Fibroblast of lung (primary cell): ENCODE results near the gene SLC33A1. TPM values are rescaled to one million over a fixed set of nuclear protein-coding genes. Genes with fewer than 3 reads are reported as not detected.

Source experiments
- DNase-seq, 2 donors: peaks; one replicate each; pipeline versions ENCODE4 v3.0.0 to v3.0.0-alpha.2; 2010; ENCODE audit warnings: low read depth in 2 of 2
- H2AFZ ChIP-seq: 2 replicates; pipeline ENCODE4 v1.5.1; 2012; ENCODE audit warnings: low read length, control low read depth, inconsistent platforms
- H3K27ac ChIP-seq: 2 replicates; pipeline ENCODE4 v1.5.1; 2011; ENCODE audit warnings: low read length, control low read depth; ENCODE audit not compliant: insufficient read depth
- H3K27me3 ChIP-seq: 2 replicates; pipeline ENCODE4 v1.5.1; 2011; ENCODE audit warnings: mild to moderate bottlenecking, low read length; ENCODE audit not compliant: control insufficient read depth, insufficient read depth
- H3K36me3 ChIP-seq: 2 replicates; pipeline ENCODE4 v1.5.1; 2011; ENCODE audit warnings: low read length; ENCODE audit not compliant: control insufficient read depth, insufficient read depth
- H3K4me1 ChIP-seq: 2 replicates; pipeline ENCODE4 v1.5.1; 2011; ENCODE audit warnings: low read length; ENCODE audit not compliant: control insufficient read depth, insufficient read depth; ENCODE audit errors: extremely low read depth
- H3K4me2 ChIP-seq: 2 replicates; pipeline ENCODE4 v1.5.1; 2011; ENCODE audit warnings: low read length, control low read depth; ENCODE audit not compliant: insufficient read depth; ENCODE audit errors: extremely low read depth
- H3K4me3 ChIP-seq, 4 experiments: fragments of 200-600 bp in 1 of 4; sonication (generic) in 1 of 4; replicated peaks in 1 of 4; 2 replicates each; pipeline ENCODE4 v1.5.1; 2011 to 2016; ENCODE audit warnings: low read length in 4 of 4, low read depth in 3 of 4, mild to moderate bottlenecking in 3 of 4, control low read depth in 2 of 4, inconsistent platforms in 1 of 4, mixed read lengths in 1 of 4; ENCODE audit not compliant: insufficient read depth in 1 of 4; ENCODE audit errors: control extremely low read depth in 1 of 4
- H3K79me2 ChIP-seq: 2 replicates; pipeline ENCODE4 v1.5.1; 2012; ENCODE audit warnings: mild to moderate bottlenecking, low read length, inconsistent platforms; ENCODE audit not compliant: control insufficient read depth, insufficient read depth
- H3K9ac ChIP-seq: 2 replicates; pipeline ENCODE4 v1.5.1; 2011; ENCODE audit warnings: mild to moderate bottlenecking, low read length, control low read depth; ENCODE audit not compliant: insufficient read depth
- H3K9me3 ChIP-seq: 2 replicates; pipeline ENCODE4 v1.5.1; 2012; ENCODE audit warnings: low read depth, low read length; ENCODE audit not compliant: control insufficient read depth, insufficient read depth
- H4K20me1 ChIP-seq: 2 replicates; pipeline ENCODE4 v1.5.1; 2011; ENCODE audit warnings: low read length; ENCODE audit not compliant: control insufficient read depth, insufficient read depth; ENCODE audit errors: extremely low read depth
- EZH2 ChIP-seq: IDR thresholded peaks from 2 replicates; pipeline ENCODE4 v1.5.1; 2012; ENCODE audit warnings: low read length, control low read depth, mild to moderate bottlenecking; ENCODE audit errors: missing control alignments
- polyA plus RNA-seq, 2 donors: library from polyadenylated mRNA; depleted of rRNA in 1 of 2; stranded (reverse) in 1 of 2; unstranded in 1 of 2; fragments of >200 nt; gene quantifications; 2 replicates each; pipeline ENCODE4 v1.2.1, GENCODE V29; 2011 to 2012; ENCODE audit warnings: missing spikeins in 1 of 2
- total RNA-seq: library from RNA; depleted of rRNA; stranded (reverse); fragments of >200 nt; gene quantifications from 2 replicates; pipeline ENCODE4 v1.2.1, GENCODE V29; 2014
- TF ChIP-seq, protein P1 (sequence below), 2 donors: IDR thresholded peaks in 1 of 2; conservative IDR thresholded peaks in 1 of 2; 1 replicate in 1 of 2; 2 replicates in 1 of 2; pipeline ENCODE4 v1.5.1; 2011 to 2012; ENCODE audit warnings: low read length in 2 of 2, control low read depth in 1 of 2, inconsistent platforms in 1 of 2, low read depth in 1 of 2, mild to moderate bottlenecking in 1 of 2

The SLC33A1 gene
- total and polyA plus RNA-seq, 2 donors (not counting 1 experiment from before 2014, with no cell fraction given): 21.5 to 22.7 TPM

DNA sequence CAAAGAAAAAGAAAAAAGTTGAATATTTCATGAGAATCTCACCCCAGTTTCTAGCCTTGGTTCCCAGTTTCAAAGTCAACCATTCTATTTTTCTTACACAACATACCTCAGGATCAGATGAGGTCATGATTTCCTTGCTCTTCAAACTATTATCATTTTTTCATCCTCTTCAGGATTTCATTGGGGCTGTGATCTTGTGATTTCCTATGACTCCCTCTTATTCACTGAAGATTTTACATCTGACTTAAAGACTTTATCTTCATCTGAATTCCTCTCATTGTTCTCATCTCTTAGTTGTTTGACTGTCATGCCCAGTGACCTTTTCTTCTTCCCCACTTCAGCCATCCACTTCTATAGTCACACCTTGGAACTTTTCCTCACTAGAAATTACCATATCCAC lies 45.0 kb downstream of the SLC33A1 start:
- Histone ChIP-seq H3K27ac (no peak overlapping the region), H3K79me2 (no peaks in the 10 kb centered on the region), H3K9me3 (no peaks in the 10 kb centered on the region), H3K4me2 (no peak overlapping the region), H3K4me1 (no peaks in the 10 kb centered on the region), H3K9ac (no peak overlapping the region), H3K27me3 (no peaks in the 10 kb centered on the region), H3K4me3 (no peak overlapping the region), H3K36me3 (no peaks in the 10 kb centered on the region), H4K20me1 (no peaks in the 10 kb centered on the region), H2AFZ (no peak overlapping the region)
- peak in 1 of 2 donors; percentile 13 for DNase-seq
- TF ChIP-seq, protein P1, sequence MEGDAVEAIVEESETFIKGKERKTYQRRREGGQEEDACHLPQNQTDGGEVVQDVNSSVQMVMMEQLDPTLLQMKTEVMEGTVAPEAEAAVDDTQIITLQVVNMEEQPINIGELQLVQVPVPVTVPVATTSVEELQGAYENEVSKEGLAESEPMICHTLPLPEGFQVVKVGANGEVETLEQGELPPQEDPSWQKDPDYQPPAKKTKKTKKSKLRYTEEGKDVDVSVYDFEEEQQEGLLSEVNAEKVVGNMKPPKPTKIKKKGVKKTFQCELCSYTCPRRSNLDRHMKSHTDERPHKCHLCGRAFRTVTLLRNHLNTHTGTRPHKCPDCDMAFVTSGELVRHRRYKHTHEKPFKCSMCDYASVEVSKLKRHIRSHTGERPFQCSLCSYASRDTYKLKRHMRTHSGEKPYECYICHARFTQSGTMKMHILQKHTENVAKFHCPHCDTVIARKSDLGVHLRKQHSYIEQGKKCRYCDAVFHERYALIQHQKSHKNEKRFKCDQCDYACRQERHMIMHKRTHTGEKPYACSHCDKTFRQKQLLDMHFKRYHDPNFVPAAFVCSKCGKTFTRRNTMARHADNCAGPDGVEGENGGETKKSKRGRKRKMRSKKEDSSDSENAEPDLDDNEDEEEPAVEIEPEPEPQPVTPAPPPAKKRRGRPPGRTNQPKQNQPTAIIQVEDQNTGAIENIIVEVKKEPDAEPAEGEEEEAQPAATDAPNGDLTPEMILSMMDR (conservative IDR thresholded peaks at IDR 0.05 in 1 of 2, IDR thresholded peaks at IDR 0.05 in 1 of 2; ENCODE audit: low read depth in 1 of 2, low read length in 2 of 2): no peak

DNA sequence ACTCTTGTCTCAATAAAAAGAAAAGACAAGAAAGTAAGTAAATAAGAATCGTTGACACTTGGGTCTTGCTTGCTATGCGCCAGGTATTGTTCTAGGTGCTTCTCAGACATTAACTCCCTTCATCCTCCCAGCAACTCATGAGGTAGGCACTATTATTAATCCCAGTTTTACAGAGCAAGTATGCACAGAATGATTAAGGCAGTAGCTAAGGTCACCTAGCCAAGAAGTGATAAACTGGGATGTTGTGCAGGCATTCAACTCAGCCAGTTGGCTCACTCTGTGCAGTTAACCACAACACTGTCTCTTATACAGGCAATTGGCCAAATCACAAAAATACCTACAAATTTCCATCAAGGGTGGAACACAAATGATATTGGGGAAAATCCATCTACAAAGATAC lies 46.4 kb downstream of the SLC33A1 start:
- Histone ChIP-seq H3K79me2 (no peaks in the 10 kb centered on the region), H4K20me1 (no peaks in the 10 kb centered on the region), H2AFZ (no peak overlapping the region), H3K9ac (no peak overlapping the region), H3K4me1 (no peaks in the 10 kb centered on the region), H3K4me3 (no peak overlapping the region), H3K36me3 (no peaks in the 10 kb centered on the region), H3K4me2 (no peak overlapping the region), H3K27ac (no peak overlapping the region), H3K27me3 (no peaks in the 10 kb centered on the region), H3K9me3 (no peaks in the 10 kb centered on the region)
- peak in 1 of 2 donors; percentile 6 for DNase-seq
- TF ChIP-seq, protein P1 (conservative IDR thresholded peaks at IDR 0.05 in 1 of 2, IDR thresholded peaks at IDR 0.05 in 1 of 2; ENCODE audit: low read depth in 1 of 2, low read length in 2 of 2): no peak
- TF ChIP-seq EZH2: no peak

DNA sequence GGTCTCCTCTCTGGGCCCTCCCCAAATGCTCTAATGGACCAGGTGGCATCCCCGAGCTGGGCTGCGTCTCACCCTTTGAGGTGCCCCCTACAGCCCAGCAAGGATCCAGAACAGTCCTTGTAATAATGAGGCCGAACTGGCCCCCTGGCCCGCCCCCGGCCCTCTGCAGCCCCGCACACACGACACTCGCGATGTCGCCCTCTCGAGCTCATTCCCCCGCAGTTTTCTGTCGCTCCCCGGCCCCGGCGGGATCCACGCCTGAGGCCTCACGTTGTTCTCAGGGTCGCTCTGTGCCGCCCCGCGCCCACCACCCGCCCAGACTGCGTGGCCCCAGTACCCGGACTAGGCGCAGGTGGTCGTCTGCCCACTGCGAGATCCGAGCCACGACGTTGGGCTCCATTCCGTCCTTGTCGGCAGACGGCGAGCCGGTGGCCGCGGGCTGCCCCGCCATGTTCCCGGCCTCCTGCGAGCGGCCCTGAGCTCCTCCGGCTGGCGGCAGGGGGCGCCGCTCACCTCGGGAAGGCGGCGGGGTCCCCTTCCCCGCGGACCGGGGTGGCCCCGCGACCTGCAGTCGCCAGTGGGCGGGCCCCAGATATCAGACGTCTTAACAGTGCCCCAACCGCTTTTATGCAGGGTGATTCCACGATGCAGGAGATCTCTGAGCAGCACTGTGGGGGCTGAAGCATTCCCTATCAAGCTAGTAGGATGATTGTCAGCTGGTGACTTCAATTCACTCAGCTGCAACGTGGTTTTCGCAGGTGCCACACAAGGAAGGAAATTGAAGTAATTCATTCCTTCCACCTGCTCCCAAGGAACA lies 48.2 kb downstream of the SLC33A1 start, which contains the start of gene C3orf33:
Gene C3orf33, minus strand, starts transcription at position 477 of the 817 bp plus-strand sequence. Its CDS starts 26 bp downstream, at position 451.
- Histone ChIP-seq H2AFZ (peak within 1 kb of the TSS; percentile 93), H3K9me3 (no peaks in the 10 kb centered on the region), H3K9ac (peak within 1 kb of the TSS; percentile 77), H3K27me3 (no peaks in the 10 kb centered on the region), H3K4me3 (peak within 1 kb of the TSS; percentile 56 to 78 (median 66)), H3K36me3 (no peaks in the 10 kb centered on the region), H3K27ac (peak within 1 kb of the TSS; percentile 64), H3K4me1 (no peaks in the 10 kb centered on the region), H4K20me1 (no peaks in the 10 kb centered on the region), H3K4me2 (peak within 1 kb of the TSS; percentile 91), H3K79me2 (no peaks in the 10 kb centered on the region)
- peak; percentile 54 for DNase-seq
- TF ChIP-seq, protein P1 (conservative IDR thresholded peaks at IDR 0.05 in 1 of 2, IDR thresholded peaks at IDR 0.05 in 1 of 2; ENCODE audit: low read depth in 1 of 2, low read length in 2 of 2): peak; percentile 53 to 79
- no peak for TF ChIP-seq EZH2
